ENCODE data around the gene ZAR1L. TPM values are rescaled to one million over a fixed set of nuclear protein-coding genes. Genes with fewer than 3 reads are reported as not detected.

ZAR1L gene
- total and polyA plus RNA-seq, 2 experiments from 2014 or later, result 0.31 to 0.56 TPM

DNA sequence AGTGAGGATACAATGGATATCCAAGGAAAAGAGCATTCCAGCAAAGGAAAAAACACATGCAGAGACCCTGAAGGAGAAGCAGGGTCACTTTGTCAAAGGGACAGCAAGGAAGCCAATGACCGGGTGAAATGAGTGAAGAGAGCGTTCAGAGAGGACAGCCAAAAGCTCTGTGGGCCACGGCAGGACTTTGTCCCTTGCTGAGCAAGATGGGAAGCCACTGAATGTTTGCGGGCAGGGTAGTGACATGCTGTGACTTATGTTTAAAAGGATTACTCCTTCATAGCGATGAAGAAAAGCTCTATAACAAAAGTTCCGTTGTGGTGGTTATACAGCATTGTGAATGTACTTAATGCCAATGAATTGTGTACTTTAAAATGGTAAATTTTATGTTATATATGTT, 16.5 kb downstream of the ZAR1L start:
- no peaks in the 10 kb centered on the region for H3K4me1 Mint-ChIP-seq
- no peak overlapping the region for H3K4me2 ChIP-seq
- no peak for ATAC-seq

DNA sequence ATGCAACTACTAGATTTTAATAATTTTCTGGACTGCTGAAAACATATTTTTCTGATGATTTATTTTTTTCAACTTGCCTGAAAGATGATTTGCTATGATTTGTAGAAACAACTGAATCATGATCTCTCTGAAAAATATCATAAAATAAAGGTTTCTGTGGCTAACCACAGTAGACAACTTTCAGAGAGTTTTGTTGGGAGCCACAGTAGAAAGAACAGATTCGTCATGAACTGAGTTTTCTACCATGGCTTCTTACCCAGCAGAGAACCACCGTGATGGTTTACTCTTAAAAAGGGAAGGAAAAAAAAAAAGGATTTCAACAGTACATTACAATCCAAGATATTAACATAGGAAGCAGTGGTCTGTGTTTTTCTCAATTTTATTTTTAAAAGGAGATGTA, 18.0 kb downstream of the ZAR1L start:
- no peaks in the 10 kb centered on the region for H3K27me3 ChIP-seq (ENCODE audit: insufficient read depth)
- no peak overlapping the region for H3K27ac Mint-ChIP-seq
- H4K20me1 ChIP-seq (replicated peaks; ENCODE audit: insufficient read depth), result no peaks in the 10 kb centered on the region
- no peak overlapping the region for H3K27ac ChIP-seq (ENCODE audit: low read depth)
- H3K9me3 Mint-ChIP-seq, result no peaks in the 10 kb centered on the region
- H3K36me3 Mint-ChIP-seq (ENCODE audit: low read depth), result no peaks in the 10 kb centered on the region
- H3K4me3 Mint-ChIP-seq, result no peak overlapping the region
- no peaks in the 10 kb centered on the region for H3K4me1 Mint-ChIP-seq
- no peaks in the 10 kb centered on the region for H3K36me3 ChIP-seq (ENCODE audit: insufficient read depth)
- no peaks in the 10 kb centered on the region for H3F3A ChIP-seq (replicated peaks; ENCODE audit: low read depth)
- H3K79me2 ChIP-seq (replicated peaks; ENCODE audit: insufficient read depth), result no peaks in the 10 kb centered on the region
- H3K4me3 ChIP-seq, result no peak overlapping the region
- H3K4me2 ChIP-seq, result no peak overlapping the region
- H3K27me3 Mint-ChIP-seq (ENCODE audit: insufficient read depth, low read depth, poor library complexity), result no peaks in the 10 kb centered on the region
- H2AFZ ChIP-seq, result no peak overlapping the region
- H3K4me1 ChIP-seq (ENCODE audit: insufficient read depth), result no peaks in the 10 kb centered on the region
- no peaks in the 10 kb centered on the region for H3K9me2 ChIP-seq (ENCODE audit: insufficient read depth)
- DNase-seq (ENCODE audit: low spot score) (no peak), ATAC-seq (no peak)
- TF ChIP-seq EZH2phosphoT487 (IDR thresholded peaks at IDR 0.05; ENCODE audit: unreplicated experiment), result no peak
- TF ChIP-seq STAT1 (IDR thresholded peaks at IDR 0.05; ENCODE audit: unreplicated experiment), result no peak
- TF ChIP-seq, protein P1, sequence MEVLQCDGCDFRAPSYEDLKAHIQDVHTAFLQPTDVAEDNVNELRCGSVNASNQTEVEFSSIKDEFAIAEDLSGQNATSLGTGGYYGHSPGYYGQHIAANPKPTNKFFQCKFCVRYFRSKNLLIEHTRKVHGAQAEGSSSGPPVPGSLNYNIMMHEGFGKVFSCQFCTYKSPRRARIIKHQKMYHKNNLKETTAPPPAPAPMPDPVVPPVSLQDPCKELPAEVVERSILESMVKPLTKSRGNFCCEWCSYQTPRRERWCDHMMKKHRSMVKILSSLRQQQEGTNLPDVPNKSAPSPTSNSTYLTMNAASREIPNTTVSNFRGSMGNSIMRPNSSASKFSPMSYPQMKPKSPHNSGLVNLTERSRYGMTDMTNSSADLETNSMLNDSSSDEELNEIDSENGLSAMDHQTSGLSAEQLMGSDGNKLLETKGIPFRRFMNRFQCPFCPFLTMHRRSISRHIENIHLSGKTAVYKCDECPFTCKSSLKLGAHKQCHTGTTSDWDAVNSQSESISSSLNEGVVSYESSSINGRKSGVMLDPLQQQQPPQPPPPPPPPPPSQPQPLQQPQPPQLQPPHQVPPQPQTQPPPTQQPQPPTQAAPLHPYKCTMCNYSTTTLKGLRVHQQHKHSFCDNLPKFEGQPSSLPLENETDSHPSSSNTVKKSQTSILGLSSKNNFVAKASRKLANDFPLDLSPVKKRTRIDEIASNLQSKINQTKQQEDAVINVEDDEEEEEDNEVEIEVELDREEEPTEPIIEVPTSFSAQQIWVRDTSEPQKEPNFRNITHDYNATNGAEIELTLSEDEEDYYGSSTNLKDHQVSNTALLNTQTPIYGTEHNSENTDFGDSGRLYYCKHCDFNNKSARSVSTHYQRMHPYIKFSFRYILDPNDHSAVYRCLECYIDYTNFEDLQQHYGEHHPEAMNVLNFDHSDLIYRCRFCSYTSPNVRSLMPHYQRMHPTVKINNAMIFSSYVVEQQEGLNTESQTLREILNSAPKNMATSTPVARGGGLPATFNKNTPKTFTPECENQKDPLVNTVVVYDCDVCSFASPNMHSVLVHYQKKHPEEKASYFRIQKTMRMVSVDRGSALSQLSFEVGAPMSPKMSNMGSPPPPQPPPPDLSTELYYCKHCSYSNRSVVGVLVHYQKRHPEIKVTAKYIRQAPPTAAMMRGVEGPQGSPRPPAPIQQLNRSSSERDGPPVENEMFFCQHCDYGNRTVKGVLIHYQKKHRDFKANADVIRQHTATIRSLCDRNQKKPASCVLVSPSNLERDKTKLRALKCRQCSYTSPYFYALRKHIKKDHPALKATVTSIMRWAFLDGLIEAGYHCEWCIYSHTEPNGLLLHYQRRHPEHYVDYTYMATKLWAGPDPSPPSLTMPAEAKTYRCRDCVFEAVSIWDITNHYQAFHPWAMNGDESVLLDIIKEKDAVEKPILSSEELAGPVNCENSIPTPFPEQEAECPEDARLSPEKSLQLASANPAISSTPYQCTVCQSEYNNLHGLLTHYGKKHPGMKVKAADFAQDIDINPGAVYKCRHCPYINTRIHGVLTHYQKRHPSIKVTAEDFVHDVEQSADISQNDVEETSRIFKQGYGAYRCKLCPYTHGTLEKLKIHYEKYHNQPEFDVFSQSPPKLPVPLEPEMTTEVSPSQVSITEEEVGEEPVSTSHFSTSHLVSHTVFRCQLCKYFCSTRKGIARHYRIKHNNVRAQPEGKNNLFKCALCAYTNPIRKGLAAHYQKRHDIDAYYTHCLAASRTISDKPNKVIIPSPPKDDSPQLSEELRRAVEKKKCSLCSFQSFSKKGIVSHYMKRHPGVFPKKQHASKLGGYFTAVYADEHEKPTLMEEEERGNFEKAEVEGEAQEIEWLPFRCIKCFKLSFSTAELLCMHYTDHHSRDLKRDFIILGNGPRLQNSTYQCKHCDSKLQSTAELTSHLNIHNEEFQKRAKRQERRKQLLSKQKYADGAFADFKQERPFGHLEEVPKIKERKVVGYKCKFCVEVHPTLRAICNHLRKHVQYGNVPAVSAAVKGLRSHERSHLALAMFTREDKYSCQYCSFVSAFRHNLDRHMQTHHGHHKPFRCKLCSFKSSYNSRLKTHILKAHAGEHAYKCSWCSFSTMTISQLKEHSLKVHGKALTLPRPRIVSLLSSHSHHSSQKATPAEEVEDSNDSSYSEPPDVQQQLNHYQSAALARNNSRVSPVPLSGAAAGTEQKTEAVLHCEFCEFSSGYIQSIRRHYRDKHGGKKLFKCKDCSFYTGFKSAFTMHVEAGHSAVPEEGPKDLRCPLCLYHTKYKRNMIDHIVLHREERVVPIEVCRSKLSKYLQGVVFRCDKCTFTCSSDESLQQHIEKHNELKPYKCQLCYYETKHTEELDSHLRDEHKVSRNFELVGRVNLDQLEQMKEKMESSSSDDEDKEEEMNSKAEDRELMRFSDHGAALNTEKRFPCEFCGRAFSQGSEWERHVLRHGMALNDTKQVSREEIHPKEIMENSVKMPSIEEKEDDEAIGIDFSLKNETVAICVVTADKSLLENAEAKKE (CRISPR knock-in tag; IDR thresholded peaks at IDR 0.05), result no peak
- TF ChIP-seq, protein P2, sequence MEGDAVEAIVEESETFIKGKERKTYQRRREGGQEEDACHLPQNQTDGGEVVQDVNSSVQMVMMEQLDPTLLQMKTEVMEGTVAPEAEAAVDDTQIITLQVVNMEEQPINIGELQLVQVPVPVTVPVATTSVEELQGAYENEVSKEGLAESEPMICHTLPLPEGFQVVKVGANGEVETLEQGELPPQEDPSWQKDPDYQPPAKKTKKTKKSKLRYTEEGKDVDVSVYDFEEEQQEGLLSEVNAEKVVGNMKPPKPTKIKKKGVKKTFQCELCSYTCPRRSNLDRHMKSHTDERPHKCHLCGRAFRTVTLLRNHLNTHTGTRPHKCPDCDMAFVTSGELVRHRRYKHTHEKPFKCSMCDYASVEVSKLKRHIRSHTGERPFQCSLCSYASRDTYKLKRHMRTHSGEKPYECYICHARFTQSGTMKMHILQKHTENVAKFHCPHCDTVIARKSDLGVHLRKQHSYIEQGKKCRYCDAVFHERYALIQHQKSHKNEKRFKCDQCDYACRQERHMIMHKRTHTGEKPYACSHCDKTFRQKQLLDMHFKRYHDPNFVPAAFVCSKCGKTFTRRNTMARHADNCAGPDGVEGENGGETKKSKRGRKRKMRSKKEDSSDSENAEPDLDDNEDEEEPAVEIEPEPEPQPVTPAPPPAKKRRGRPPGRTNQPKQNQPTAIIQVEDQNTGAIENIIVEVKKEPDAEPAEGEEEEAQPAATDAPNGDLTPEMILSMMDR (conservative IDR thresholded peaks at IDR 0.05; ENCODE audit: low read depth in 2 of 2), result no peak
- TF ChIP-seq NANOG (IDR thresholded peaks at IDR 0.05; ENCODE audit: borderline replicate concordance), result no peak
- no peak for TF ChIP-seq POLR2AphosphoS5 (IDR thresholded peaks at IDR 0.05; ENCODE audit: low read depth)

More for the DNA sequence above, 16.5 kb downstream of the ZAR1L start:
- H3K36me3 ChIP-seq (ENCODE audit: insufficient read depth), result no peaks in the 10 kb centered on the region
- H2AFZ ChIP-seq, result no peak overlapping the region
- H4K20me1 ChIP-seq (replicated peaks; ENCODE audit: insufficient read depth), result no peaks in the 10 kb centered on the region
- H3K4me3 Mint-ChIP-seq, result no peak overlapping the region
- H3K36me3 Mint-ChIP-seq (ENCODE audit: low read depth), result no peaks in the 10 kb centered on the region
- DNase-seq (ENCODE audit: low spot score), result no peak
- H3K79me2 ChIP-seq (replicated peaks; ENCODE audit: insufficient read depth), result no peaks in the 10 kb centered on the region
- H3K27ac ChIP-seq (ENCODE audit: low read depth), result no peak overlapping the region
- no peaks in the 10 kb centered on the region for H3K9me2 ChIP-seq (ENCODE audit: insufficient read depth)
- no peaks in the 10 kb centered on the region for H3K9me3 Mint-ChIP-seq
- no peak overlapping the region for H3K4me3 ChIP-seq
- H3K27me3 Mint-ChIP-seq (ENCODE audit: insufficient read depth, low read depth, poor library complexity), result no peaks in the 10 kb centered on the region
- no peaks in the 10 kb centered on the region for H3K4me1 ChIP-seq (ENCODE audit: insufficient read depth)
- TF ChIP-seq EZH2 (IDR thresholded peaks at IDR 0.05; ENCODE audit: low read depth, unreplicated experiment), result no peak
- TF ChIP-seq, protein P3, sequence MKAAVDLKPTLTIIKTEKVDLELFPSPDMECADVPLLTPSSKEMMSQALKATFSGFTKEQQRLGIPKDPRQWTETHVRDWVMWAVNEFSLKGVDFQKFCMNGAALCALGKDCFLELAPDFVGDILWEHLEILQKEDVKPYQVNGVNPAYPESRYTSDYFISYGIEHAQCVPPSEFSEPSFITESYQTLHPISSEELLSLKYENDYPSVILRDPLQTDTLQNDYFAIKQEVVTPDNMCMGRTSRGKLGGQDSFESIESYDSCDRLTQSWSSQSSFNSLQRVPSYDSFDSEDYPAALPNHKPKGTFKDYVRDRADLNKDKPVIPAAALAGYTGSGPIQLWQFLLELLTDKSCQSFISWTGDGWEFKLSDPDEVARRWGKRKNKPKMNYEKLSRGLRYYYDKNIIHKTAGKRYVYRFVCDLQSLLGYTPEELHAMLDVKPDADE (IDR thresholded peaks at IDR 0.05), result no peak
- TF ChIP-seq STAT1 (IDR thresholded peaks at IDR 0.05; ENCODE audit: unreplicated experiment), result no peak
- TF ChIP-seq, protein P2 (conservative IDR thresholded peaks at IDR 0.05; ENCODE audit: low read depth in 2 of 2), result no peak
- TF ChIP-seq JUNB (IDR thresholded peaks at IDR 0.05; ENCODE audit: unreplicated experiment), result no peak
- no peak for TF ChIP-seq POLR2AphosphoS5 (IDR thresholded peaks at IDR 0.05; ENCODE audit: low read depth)
- TF ChIP-seq NANOG (IDR thresholded peaks at IDR 0.05; ENCODE audit: borderline replicate concordance), result no peak
- no peak for TF ChIP-seq EZH2phosphoT487 (IDR thresholded peaks at IDR 0.05; ENCODE audit: unreplicated experiment)
- H3F3A ChIP-seq (replicated peaks; ENCODE audit: low read depth), result no peaks in the 10 kb centered on the region
- H3K27me3 ChIP-seq (ENCODE audit: insufficient read depth), result no peaks in the 10 kb centered on the region
- no peak overlapping the region for H3K27ac Mint-ChIP-seq
